Ovary (tissue), 9 donors: ENCODE measurements around the gene DDX28. TPM values are rescaled to one million over a fixed set of nuclear protein-coding genes. Genes with fewer than 3 reads are reported as not detected.

Experiments
- DNase-seq, 5 donors: peaks; one replicate each; pipeline ENCODE4 v3.0.0-alpha.2; 2019 to 2020
- H3K27ac ChIP-seq, 2 donors: fragments of 200-600 bp; one replicate each; pipeline versions ENCODE4 v1.5.1 to v1.8.0; 2019 to 2022
- H3K27me3 ChIP-seq: fragments of 200-600 bp; one replicate; pipeline ENCODE4 v1.8.0; 2022
- H3K36me3 ChIP-seq: fragments of 200-600 bp; sonication (generic); one replicate; pipeline ENCODE4 v1.5.1; 2019
- H3K4me1 ChIP-seq: one replicate; pipeline ENCODE4 v1.8.1; 2013; ENCODE audit warnings: mild to moderate bottlenecking, moderate library complexity; ENCODE audit not compliant: insufficient read depth
- H3K4me3 ChIP-seq: fragments of 200-600 bp; sonication (generic); one replicate; pipeline ENCODE4 v1.5.1; 2017
- H3K9me3 ChIP-seq, 2 donors: fragments of 200-600 bp in 1 of 2; sonication (generic) in 1 of 2; one replicate each; pipeline versions ENCODE4 v1.5.1 to v1.8.1; 2013 to 2019; ENCODE audit warnings: mild to moderate bottlenecking in 1 of 2, moderate library complexity in 1 of 2
- CTCF ChIP-seq, 3 donors: fragments of 450-650 bp in 2 of 3; fragments of 200-600 bp in 1 of 3; IDR thresholded peaks; one replicate each; pipeline versions ENCODE4 v1.5.1 to v1.8.0; 2016 to 2022; ENCODE audit warnings: antibody characterized with exemption in 3 of 3, mild to moderate bottlenecking in 1 of 3
- EP300 ChIP-seq: sonication (generic); formaldehyde crosslinking; IDR thresholded peaks from one replicate; pipeline ENCODE4 v1.6.1; 2017; ENCODE audit warnings: antibody characterized with exemption
- POLR2A ChIP-seq: fragments of 450-650 bp; IDR thresholded peaks from one replicate; pipeline ENCODE4 v1.6.1; 2017; ENCODE audit warnings: antibody characterized with exemption, mild to moderate bottlenecking, moderate library complexity
- WGBS, 3 donors: extraction: QIAGEN DNeasy Blood & Tissue Kit in 1 of 3; methylation state at CpG; one replicate each; pipeline versions ENCODE4 v1.1.5 to v1.1.7; 2013 to 2017; 5-methylcytosine and 5-hydroxymethylcytosine counted together
- intact Hi-C, 4 donors: fragments of 100-400 bp; cut with DNase I; formaldehyde crosslinking; loops; one replicate each; pipeline versions ENCODE4 v1.11.0 to v1.15.1; 2022 to 2023
- polyA plus RNA-seq, 2 donors: library from polyadenylated mRNA; stranded (reverse); fragments of 200-250 nt in 1 of 2; fragments of 350-450 nt in 1 of 2; fragmentation: Illumina TruSeq in 1 of 2; extraction: RNeasy Lipid Tissue Mini Kit (QIAGEN cat#74804) in 1 of 2; gene quantifications; one replicate each; pipeline ENCODE4 v1.2.3, GENCODE V29; 2013 to 2014
- total RNA-seq, 7 donors: library from RNA; depleted of rRNA in 2 of 7; stranded (reverse); fragments of >200 nt in 2 of 7; fragmentation: NEBNext Ultra II Directional in 3 of 7; extraction: Animal tissue kit (Norgen Biotek cat#: 25700) in 3 of 7; gene quantifications; one replicate each; pipeline versions ENCODE4 v1.1.0 to v1.2.4, GENCODE V29; 2016 to 2023
- donor health status: DM: no; HTN: no; CAD: no; lungs with moderate emphysema.
- donor health status: DM: no; HTN: no; CAD: no.
- donor health status: Bipolar disorder and iron deficiency.
- donor health status: DM: yes; HTN: yes; CAD: no.
- donor health status: DM: no; HTN: no; CAD: no.
- donor health status: DM: yes; HTN: yes; CAD: no.

DDX28 gene
- total and polyA plus RNA-seq, 9 donors = 6.8 to 14.0 (median 9.3) TPM

DNA sequence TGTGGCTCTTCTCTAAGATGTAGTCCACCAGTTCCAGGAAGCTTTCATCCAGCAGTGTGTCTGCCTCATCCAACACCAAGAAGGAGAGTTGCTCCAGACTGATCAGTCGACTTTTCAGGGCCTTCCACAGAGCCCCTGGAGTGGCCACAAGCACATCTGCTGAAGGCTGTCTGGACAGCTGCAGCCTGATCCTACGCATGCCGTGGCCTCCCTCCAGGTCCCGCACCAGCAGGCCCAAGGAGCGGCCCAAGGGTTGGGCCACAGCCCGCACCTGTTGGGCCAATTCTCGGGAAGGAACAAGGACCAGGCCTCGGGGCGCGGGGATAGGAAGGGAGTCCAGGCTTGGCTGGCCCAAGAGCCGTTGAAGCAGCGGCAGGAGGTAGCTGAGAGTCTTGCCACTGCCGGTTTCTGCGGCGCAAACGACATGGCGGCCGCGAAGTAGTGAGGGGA is 729 bp downstream of the DDX28 start:
- TF ChIP-seq CTCF (IDR thresholded peaks at IDR 0.05) (no peak), EP300 (no peak), POLR2A (no peak)
- DNase-seq = peak in 1 of 5 donors; percentile 25
- H3K4me3 ChIP-seq = peak overlapping the region; percentile 92
- peak overlapping the region in 1 of 2 donors; percentile 74 for H3K27ac ChIP-seq
- 2 to 14% (median 10%) methylated on average over 10 to 19 of the region's 19 CpGs for WGBS, 3 donors
- intact Hi-C loops = loop anchor here in 1 of 4 donors (10.0 kb wide), 1 partner anchor 348 kb away; no protein-coding TSS in a partner anchor
- no peaks in the 10 kb centered on the region for H3K27me3 ChIP-seq
- peaks cover 9% of the 10 kb centered on the region for H3K4me1 ChIP-seq
- no peaks in the 10 kb centered on the region for H3K9me3 ChIP-seq
- H3K36me3 ChIP-seq = no peaks in the 10 kb centered on the region

GRCh38 chr16:68021490-68021889 is 1.5 kb downstream of the DDX28 start:
- H3K36me3 ChIP-seq = no peaks in the 10 kb centered on the region
- H3K9me3 ChIP-seq = no peaks in the 10 kb centered on the region
- no peak for DNase-seq
- WGBS, 3 donors = 90 to 93% (median 91%) methylated on average over 10 of the region's 10 CpGs
- no peak for TF ChIP-seq CTCF (IDR thresholded peaks at IDR 0.05)
- TF ChIP-seq POLR2A = no peak
- TF ChIP-seq EP300 = no peak
- no peak overlapping the region for H3K27ac ChIP-seq
- no peak overlapping the region for H3K4me3 ChIP-seq
- H3K27me3 ChIP-seq = no peaks in the 10 kb centered on the region
- H3K4me1 ChIP-seq = peaks cover 9% of the 10 kb centered on the region
- intact Hi-C loops = loop anchor here in 1 of 4 donors (10.0 kb wide), 1 partner anchor 347 kb away; no protein-coding TSS in a partner anchor

- Histone ChIP-seq H3K4me1 (peaks cover 9% of the 10 kb centered on the region), H3K27me3 (no peaks in the 10 kb centered on the region), H3K27ac (no peak overlapping the region), H3K4me3 (no peak overlapping the region), H3K9me3 (no peaks in the 10 kb centered on the region), H3K36me3 (no peaks in the 10 kb centered on the region)
- intact Hi-C loops = no loop called here
- no peak for DNase-seq
- 65 to 71% (median 66%) methylated on average over 8 of the region's 8 CpGs for WGBS, 3 donors
- no peak for TF ChIP-seq CTCF (IDR thresholded peaks at IDR 0.05)
- no peak for TF ChIP-seq POLR2A
- no peak for TF ChIP-seq EP300
These were observed 3.8 kb downstream of the DDX28 start for GRCh38 chr16:68019167-68019680.

- H3K9me3 ChIP-seq = no peaks in the 10 kb centered on the region
- no peak for TF ChIP-seq EP300
- no peak for TF ChIP-seq POLR2A
- no peak for TF ChIP-seq CTCF (IDR thresholded peaks at IDR 0.05)
- WGBS, 3 donors = 80 to 89% (median 84%) methylated on average over 5 of the region's 5 CpGs
- intact Hi-C loops = no loop called here
- H3K27ac ChIP-seq = no peak within 1 kb of the TSS
- no peak within 1 kb of the TSS for H3K4me3 ChIP-seq
- no peaks in the 10 kb centered on the region for H3K36me3 ChIP-seq
- DNase-seq = no peak
- no peaks in the 10 kb centered on the region for H3K27me3 ChIP-seq
- H3K4me1 ChIP-seq = no peaks in the 10 kb centered on the region
These were observed 7.4 kb downstream of the DDX28 start, which contains the start of gene DPEP2NB for GRCh38 chr16:68015681-68016080. Gene DPEP2NB (minus strand): TSS chr16:68015911. CDS start chr16:68015770, 141 bp downstream.
